Measurements from ENCODE around the gene CMPK2.

DNA sequence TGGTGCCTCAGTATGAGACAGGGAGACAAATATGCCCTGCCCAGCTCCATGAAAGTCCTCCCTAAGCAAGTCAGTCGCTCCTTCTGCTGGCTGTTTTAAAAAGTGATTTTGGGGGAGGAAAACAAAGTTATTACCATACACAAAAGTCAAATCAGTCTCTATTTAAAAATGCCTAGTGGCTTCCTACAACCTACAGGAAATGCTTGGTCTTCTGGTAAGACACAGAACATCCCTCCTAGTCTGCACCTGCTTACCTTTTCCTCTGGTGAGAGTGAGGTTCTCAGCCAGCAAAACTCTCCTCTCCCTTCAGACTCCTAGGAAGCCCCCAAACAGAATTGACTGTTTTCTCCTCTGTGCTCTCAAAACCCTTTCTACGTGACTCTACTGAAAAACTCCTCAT, 13.5 kb downstream of the CMPK2 start:
- TF ChIP-seq, protein P1, sequence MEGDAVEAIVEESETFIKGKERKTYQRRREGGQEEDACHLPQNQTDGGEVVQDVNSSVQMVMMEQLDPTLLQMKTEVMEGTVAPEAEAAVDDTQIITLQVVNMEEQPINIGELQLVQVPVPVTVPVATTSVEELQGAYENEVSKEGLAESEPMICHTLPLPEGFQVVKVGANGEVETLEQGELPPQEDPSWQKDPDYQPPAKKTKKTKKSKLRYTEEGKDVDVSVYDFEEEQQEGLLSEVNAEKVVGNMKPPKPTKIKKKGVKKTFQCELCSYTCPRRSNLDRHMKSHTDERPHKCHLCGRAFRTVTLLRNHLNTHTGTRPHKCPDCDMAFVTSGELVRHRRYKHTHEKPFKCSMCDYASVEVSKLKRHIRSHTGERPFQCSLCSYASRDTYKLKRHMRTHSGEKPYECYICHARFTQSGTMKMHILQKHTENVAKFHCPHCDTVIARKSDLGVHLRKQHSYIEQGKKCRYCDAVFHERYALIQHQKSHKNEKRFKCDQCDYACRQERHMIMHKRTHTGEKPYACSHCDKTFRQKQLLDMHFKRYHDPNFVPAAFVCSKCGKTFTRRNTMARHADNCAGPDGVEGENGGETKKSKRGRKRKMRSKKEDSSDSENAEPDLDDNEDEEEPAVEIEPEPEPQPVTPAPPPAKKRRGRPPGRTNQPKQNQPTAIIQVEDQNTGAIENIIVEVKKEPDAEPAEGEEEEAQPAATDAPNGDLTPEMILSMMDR (IDR thresholded peaks at IDR 0.05), result no peak
- no peak for TF ChIP-seq POLR2A (IDR thresholded peaks at IDR 0.05)
